ENCODE data around the gene RPS26.

GRCh38 chr12:56017181-56017580 is 24.5 kb upstream of the RPS26 start:
- TF ChIP-seq KAT7 (CRISPR knock-in tag; IDR thresholded peaks at IDR 0.05; ENCODE audit: borderline replicate concordance), result no peak
- TF ChIP-seq GTF2F1 (IDR thresholded peaks at IDR 0.05; ENCODE audit: low read depth, low read length), result no peak
- no peak for TF ChIP-seq FOXP1 (CRISPR knock-in tag; IDR thresholded peaks at IDR 0.05)
- TF ChIP-seq CREM (IDR thresholded peaks at IDR 0.05; ENCODE audit: low read depth), result no peak
- TF ChIP-seq SIN3B (IDR thresholded peaks at IDR 0.05; ENCODE audit: low read depth), result no peak
- TF ChIP-seq CTCF (IDR thresholded peaks at IDR 0.05 in 2 of 3, conservative IDR thresholded peaks at IDR 0.05 in 1 of 3; ENCODE audit: insufficient read depth in 2 of 3, low read depth in 1 of 3, low read length in 3 of 3), result no peak
- TF ChIP-seq HDAC2 (IDR thresholded peaks at IDR 0.05), result no peak
- TF ChIP-seq, protein P1, sequence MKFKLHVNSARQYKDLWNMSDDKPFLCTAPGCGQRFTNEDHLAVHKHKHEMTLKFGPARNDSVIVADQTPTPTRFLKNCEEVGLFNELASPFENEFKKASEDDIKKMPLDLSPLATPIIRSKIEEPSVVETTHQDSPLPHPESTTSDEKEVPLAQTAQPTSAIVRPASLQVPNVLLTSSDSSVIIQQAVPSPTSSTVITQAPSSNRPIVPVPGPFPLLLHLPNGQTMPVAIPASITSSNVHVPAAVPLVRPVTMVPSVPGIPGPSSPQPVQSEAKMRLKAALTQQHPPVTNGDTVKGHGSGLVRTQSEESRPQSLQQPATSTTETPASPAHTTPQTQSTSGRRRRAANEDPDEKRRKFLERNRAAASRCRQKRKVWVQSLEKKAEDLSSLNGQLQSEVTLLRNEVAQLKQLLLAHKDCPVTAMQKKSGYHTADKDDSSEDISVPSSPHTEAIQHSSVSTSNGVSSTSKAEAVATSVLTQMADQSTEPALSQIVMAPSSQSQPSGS (CRISPR knock-in tag; IDR thresholded peaks at IDR 0.05), result no peak
- TF ChIP-seq, protein P2, sequence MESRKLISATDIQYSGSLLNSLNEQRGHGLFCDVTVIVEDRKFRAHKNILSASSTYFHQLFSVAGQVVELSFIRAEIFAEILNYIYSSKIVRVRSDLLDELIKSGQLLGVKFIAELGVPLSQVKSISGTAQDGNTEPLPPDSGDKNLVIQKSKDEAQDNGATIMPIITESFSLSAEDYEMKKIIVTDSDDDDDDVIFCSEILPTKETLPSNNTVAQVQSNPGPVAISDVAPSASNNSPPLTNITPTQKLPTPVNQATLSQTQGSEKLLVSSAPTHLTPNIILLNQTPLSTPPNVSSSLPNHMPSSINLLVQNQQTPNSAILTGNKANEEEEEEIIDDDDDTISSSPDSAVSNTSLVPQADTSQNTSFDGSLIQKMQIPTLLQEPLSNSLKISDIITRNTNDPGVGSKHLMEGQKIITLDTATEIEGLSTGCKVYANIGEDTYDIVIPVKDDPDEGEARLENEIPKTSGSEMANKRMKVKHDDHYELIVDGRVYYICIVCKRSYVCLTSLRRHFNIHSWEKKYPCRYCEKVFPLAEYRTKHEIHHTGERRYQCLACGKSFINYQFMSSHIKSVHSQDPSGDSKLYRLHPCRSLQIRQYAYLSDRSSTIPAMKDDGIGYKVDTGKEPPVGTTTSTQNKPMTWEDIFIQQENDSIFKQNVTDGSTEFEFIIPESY (CRISPR knock-in tag; IDR thresholded peaks at IDR 0.05), result no peak
- TF ChIP-seq REST (IDR thresholded peaks at IDR 0.05; ENCODE audit: borderline replicate concordance), result no peak
- no peak for TF ChIP-seq REST (CRISPR knock-in tag; IDR thresholded peaks at IDR 0.05; ENCODE audit: low read depth)
- no peak for TF ChIP-seq POLR2AphosphoS5 (IDR thresholded peaks at IDR 0.05; ENCODE audit: control insufficient read depth, insufficient read depth, low read depth, low read length)
- no peak for TF ChIP-seq RFX1 (IDR thresholded peaks at IDR 0.05)
- TF ChIP-seq, protein P3, sequence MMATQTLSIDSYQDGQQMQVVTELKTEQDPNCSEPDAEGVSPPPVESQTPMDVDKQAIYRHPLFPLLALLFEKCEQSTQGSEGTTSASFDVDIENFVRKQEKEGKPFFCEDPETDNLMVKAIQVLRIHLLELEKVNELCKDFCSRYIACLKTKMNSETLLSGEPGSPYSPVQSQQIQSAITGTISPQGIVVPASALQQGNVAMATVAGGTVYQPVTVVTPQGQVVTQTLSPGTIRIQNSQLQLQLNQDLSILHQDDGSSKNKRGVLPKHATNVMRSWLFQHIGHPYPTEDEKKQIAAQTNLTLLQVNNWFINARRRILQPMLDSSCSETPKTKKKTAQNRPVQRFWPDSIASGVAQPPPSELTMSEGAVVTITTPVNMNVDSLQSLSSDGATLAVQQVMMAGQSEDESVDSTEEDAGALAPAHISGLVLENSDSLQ (IDR thresholded peaks at IDR 0.05), result no peak
